HepG2 (cell line): Measurements from ENCODE around the gene SLC23A3. TPM values are rescaled to one million over a fixed set of nuclear protein-coding genes. Genes with fewer than 3 reads are reported as not detected.

Experiments
- DRAP1 ChIP-seq: IDR thresholded peaks from 2 replicates; pipeline ENCODE4 v1.6.1; 2016; ENCODE audit warnings: missing genetic modification reagents, missing compliant biosample characterization
- ERF ChIP-seq: IDR thresholded peaks from 2 replicates; pipeline ENCODE4 v1.6.1; 2018; ENCODE audit warnings: missing biosample characterization, missing genetic modification reagents
- FLYWCH1 ChIP-seq: sonication (generic); formaldehyde crosslinking; IDR thresholded peaks from 2 replicates; pipeline ENCODE4 v1.8.1; 2023; ENCODE audit warnings: mild to moderate bottlenecking, missing genetic modification reagents
- KDM5A ChIP-seq: fragments of 200-600 bp; sonication (generic); IDR thresholded peaks from 2 replicates; pipeline ENCODE4 v1.7.0; 2018; ENCODE audit warnings: antibody characterized with exemption, mild to moderate bottlenecking, low read length, borderline replicate concordance
- KLF12 ChIP-seq: sonication (generic); formaldehyde crosslinking; IDR thresholded peaks from 2 replicates; pipeline ENCODE4 v1.4.0; 2020; ENCODE audit warnings: missing genetic modification reagents, borderline replicate concordance
- KLF16 ChIP-seq, 2 experiments: sonication (generic) in 1 of 2; formaldehyde crosslinking in 1 of 2; IDR thresholded peaks; 2 replicates each; pipeline versions ENCODE4 v1.6.1 to v1.8.0; 2016 to 2023; ENCODE audit warnings: missing genetic modification reagents in 2 of 2, missing compliant biosample characterization in 1 of 2
- MLLT10 ChIP-seq: sonication (generic); formaldehyde crosslinking; IDR thresholded peaks from 2 replicates; pipeline ENCODE4 v1.4.0; 2020; ENCODE audit warnings: missing genetic modification reagents
- NAIF1 ChIP-seq: sonication (generic); formaldehyde crosslinking; IDR thresholded peaks from 2 replicates; pipeline ENCODE4 v1.5.0; 2020; ENCODE audit warnings: mild to moderate bottlenecking, missing genetic modification reagents, borderline replicate concordance
- PAX8 ChIP-seq: sonication (generic); formaldehyde crosslinking; IDR thresholded peaks from 2 replicates; pipeline ENCODE4 v1.8.0; 2022; ENCODE audit warnings: mild to moderate bottlenecking, missing genetic modification reagents, borderline replicate concordance
- SRSF4 ChIP-seq: fragments of 200-400 bp; formaldehyde crosslinking; IDR thresholded peaks from one replicate; pipeline ENCODE4 v1.6.1; 2018; ENCODE audit warnings: mild to moderate bottlenecking, low read depth, low read length, moderate library complexity; ENCODE audit not compliant: poor library complexity, severe bottlenecking
- TBX2 ChIP-seq: sonication (generic); formaldehyde crosslinking; IDR thresholded peaks from 2 replicates; pipeline ENCODE4 v1.5.0; 2020; ENCODE audit warnings: missing genetic modification reagents, mild to moderate bottlenecking, borderline replicate concordance
- ZBTB10 ChIP-seq: sonication (generic); formaldehyde crosslinking; IDR thresholded peaks from 2 replicates; pipeline ENCODE4 v1.4.0; 2020; ENCODE audit warnings: missing genetic modification reagents, borderline replicate concordance
- ZFP36 ChIP-seq: fragments of 150-350 bp; IDR thresholded peaks from 2 replicates; pipeline ENCODE4 v1.6.1; 2018; ENCODE audit warnings: borderline replicate concordance, low read length, low read depth; ENCODE audit not compliant: partially characterized antibody
- ZNF180 ChIP-seq: sonication (generic); formaldehyde crosslinking; IDR thresholded peaks from 2 replicates; pipeline ENCODE4 v1.4.0; 2020; ENCODE audit warnings: low read depth, missing genetic modification reagents, borderline replicate concordance
- ZNF563 ChIP-seq: sonication (generic); formaldehyde crosslinking; IDR thresholded peaks from 2 replicates; pipeline ENCODE4 v1.8.0; 2022; ENCODE audit warnings: mild to moderate bottlenecking, moderate library complexity, missing genetic modification reagents
- ZNF564 ChIP-seq: sonication (generic); formaldehyde crosslinking; IDR thresholded peaks from 2 replicates; pipeline ENCODE4 v1.8.1; 2023; ENCODE audit warnings: mild to moderate bottlenecking, missing genetic modification reagents
- polyA plus RNA-seq, 8 experiments: library from polyadenylated mRNA; depleted of rRNA in 3 of 8; stranded (reverse) in 7 of 8; unstranded in 1 of 8; fragments of >200 nt; fragmentation: Illumina TruSeq in 4 of 8; extraction: Trizol in 4 of 8; gene quantifications; 2 replicates each; pipeline versions ENCODE4 v1.2.1 to v1.2.3, GENCODE V29; 2011 to 2016; ENCODE audit warnings: low read depth in 4 of 8, missing spikeins in 1 of 8, mixed read lengths in 1 of 8; ENCODE audit not compliant: insufficient read depth in 1 of 8
- total RNA-seq, 5 experiments: library from RNA; depleted of rRNA; stranded (reverse); fragments of >200 nt; fragmentation: Illumina TruSeq; extraction: Trizol; gene quantifications; 2 replicates each; pipeline ENCODE4 v1.2.3, GENCODE V29; 2016; ENCODE audit warnings: low read depth in 1 of 5
- TF ChIP-seq, protein P1 (sequence below): sonication (generic); formaldehyde crosslinking; IDR thresholded peaks from 2 replicates; pipeline ENCODE4 v1.8.0; 2022; ENCODE audit warnings: mild to moderate bottlenecking, missing genetic modification reagents, moderate library complexity
- TF ChIP-seq, protein P2 (sequence below): sonication (generic); formaldehyde crosslinking; IDR thresholded peaks from 2 replicates; pipeline ENCODE4 v1.5.0; 2020; ENCODE audit warnings: mild to moderate bottlenecking, missing genetic modification reagents
- TF ChIP-seq, protein P3 (sequence below): IDR thresholded peaks from 2 replicates; pipeline ENCODE4 v1.6.1; 2018; ENCODE audit warnings: missing genetic modification reagents

Gene SLC23A3
- total and polyA plus RNA-seq, 2 of the 13 experiments (the other 11 are each of a cell fraction or from before 2014, with no cell fraction given), result 0.38 to 0.78 TPM

DNA sequence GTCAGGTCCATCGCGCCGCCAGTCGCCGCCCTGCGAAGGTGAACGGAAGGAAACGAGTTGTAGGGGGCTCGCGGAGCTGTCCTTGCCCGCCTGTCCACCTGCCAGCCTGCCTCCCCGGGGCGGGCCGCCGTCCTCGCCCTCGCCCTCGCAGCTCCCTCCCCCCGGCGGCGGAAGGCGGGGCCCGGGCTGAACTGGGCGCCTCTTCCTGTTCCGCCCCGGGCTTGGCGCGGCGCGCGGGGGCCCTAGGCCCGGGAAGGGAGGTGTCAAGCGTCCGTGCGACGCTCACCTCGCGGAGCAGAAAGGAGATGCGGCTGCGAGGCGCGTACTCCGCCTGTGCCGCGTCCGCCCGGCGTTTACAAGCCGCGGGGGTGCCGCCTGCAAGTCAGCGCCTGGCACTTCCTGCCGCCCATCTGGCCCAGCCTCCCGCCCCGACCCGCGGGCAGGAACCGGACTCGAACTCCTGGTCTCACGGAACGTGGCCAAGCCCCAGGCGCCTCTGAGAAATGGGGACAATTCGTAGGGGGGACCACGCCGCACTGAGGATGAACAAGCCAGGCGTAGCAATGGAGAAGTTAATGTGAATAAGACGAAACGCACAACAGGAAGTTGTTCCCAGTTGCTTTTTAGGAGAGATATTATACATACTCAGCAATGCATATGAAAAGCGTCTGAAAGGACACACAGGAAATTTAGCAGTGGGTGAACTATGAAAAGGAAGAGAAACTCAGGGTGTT lies 7.2 kb upstream of the SLC23A3 start, which contains the start of gene CNPPD1 (continued):
- TF ChIP-seq ZBTB10 (CRISPR knock-in tag) (no peak), ZFP36 (no peak), KDM5A (no peak), KLF12 (CRISPR knock-in tag) (peak; percentile 94; the same call in 1 of the 2 replicates), MLLT10 (CRISPR knock-in tag) (no peak), FLYWCH1 (CRISPR knock-in tag) (peak; percentile 99), ZNF180 (CRISPR knock-in tag) (0 out of 2 replicates have a peak, but pooled peaks have one; percentile 87), DRAP1 (CRISPR knock-in tag) (peak; percentile 72; the same call in 1 of the 2 replicates), SRSF4 (no peak), KLF16 (CRISPR knock-in tag; IDR thresholded peaks at IDR 0.05) (peak; percentile 56 to 90; a peak in 2 of 4 replicates), ZNF564 (CRISPR knock-in tag) (peak; percentile 94), PAX8 (peak; percentile 95; the same call in 1 of the 2 replicates), NAIF1 (CRISPR knock-in tag) (peak; percentile 80; the same call in 1 of the 2 replicates), ERF (CRISPR knock-in tag) (peak; percentile 99), TBX2 (CRISPR knock-in tag) (peak; percentile 99), ZNF563 (peak; percentile 98)
- TF ChIP-seq, protein P1, sequence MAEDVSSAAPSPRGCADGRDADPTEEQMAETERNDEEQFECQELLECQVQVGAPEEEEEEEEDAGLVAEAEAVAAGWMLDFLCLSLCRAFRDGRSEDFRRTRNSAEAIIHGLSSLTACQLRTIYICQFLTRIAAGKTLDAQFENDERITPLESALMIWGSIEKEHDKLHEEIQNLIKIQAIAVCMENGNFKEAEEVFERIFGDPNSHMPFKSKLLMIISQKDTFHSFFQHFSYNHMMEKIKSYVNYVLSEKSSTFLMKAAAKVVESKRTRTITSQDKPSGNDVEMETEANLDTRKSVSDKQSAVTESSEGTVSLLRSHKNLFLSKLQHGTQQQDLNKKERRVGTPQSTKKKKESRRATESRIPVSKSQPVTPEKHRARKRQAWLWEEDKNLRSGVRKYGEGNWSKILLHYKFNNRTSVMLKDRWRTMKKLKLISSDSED (CRISPR knock-in tag), result no peak; the same call in 1 of the 2 replicates
- TF ChIP-seq, protein P2, sequence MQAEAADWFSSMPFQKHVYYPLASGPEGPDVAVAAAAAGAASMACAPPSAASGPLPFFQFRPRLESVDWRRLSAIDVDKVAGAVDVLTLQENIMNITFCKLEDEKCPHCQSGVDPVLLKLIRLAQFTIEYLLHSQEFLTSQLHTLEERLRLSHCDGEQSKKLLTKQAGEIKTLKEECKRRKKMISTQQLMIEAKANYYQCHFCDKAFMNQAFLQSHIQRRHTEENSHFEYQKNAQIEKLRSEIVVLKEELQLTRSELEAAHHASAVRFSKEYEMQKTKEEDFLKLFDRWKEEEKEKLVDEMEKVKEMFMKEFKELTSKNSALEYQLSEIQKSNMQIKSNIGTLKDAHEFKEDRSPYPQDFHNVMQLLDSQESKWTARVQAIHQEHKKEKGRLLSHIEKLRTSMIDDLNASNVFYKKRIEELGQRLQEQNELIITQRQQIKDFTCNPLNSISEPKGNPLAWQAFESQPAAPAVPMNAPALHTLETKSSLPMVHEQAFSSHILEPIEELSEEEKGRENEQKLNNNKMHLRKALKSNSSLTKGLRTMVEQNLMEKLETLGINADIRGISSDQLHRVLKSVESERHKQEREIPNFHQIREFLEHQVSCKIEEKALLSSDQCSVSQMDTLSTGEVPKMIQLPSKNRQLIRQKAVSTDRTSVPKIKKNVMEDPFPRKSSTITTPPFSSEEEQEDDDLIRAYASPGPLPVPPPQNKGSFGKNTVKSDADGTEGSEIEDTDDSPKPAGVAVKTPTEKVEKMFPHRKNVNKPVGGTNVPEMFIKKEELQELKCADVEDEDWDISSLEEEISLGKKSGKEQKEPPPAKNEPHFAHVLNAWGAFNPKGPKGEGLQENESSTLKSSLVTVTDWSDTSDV (CRISPR knock-in tag), result peak; percentile 98
- TF ChIP-seq, protein P3, sequence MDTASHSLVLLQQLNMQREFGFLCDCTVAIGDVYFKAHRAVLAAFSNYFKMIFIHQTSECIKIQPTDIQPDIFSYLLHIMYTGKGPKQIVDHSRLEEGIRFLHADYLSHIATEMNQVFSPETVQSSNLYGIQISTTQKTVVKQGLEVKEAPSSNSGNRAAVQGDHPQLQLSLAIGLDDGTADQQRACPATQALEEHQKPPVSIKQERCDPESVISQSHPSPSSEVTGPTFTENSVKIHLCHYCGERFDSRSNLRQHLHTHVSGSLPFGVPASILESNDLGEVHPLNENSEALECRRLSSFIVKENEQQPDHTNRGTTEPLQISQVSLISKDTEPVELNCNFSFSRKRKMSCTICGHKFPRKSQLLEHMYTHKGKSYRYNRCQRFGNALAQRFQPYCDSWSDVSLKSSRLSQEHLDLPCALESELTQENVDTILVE (CRISPR knock-in tag), result peak; percentile 96; the same call in 1 of the 2 replicates
